Activated naive CD4-positive, alpha-beta T cell treated with anti-CD3 and anti-CD28 coated beads, Interleukin-2, amount 50 U/mL, for 16 hours (primary cell): ENCODE data around the gene SYT9.

ENCODE experiments used
- DNase-seq: peaks from one replicate; pipeline ENCODE4 v3.0.0-alpha.2; 2020

Gene SYT9

DNA sequence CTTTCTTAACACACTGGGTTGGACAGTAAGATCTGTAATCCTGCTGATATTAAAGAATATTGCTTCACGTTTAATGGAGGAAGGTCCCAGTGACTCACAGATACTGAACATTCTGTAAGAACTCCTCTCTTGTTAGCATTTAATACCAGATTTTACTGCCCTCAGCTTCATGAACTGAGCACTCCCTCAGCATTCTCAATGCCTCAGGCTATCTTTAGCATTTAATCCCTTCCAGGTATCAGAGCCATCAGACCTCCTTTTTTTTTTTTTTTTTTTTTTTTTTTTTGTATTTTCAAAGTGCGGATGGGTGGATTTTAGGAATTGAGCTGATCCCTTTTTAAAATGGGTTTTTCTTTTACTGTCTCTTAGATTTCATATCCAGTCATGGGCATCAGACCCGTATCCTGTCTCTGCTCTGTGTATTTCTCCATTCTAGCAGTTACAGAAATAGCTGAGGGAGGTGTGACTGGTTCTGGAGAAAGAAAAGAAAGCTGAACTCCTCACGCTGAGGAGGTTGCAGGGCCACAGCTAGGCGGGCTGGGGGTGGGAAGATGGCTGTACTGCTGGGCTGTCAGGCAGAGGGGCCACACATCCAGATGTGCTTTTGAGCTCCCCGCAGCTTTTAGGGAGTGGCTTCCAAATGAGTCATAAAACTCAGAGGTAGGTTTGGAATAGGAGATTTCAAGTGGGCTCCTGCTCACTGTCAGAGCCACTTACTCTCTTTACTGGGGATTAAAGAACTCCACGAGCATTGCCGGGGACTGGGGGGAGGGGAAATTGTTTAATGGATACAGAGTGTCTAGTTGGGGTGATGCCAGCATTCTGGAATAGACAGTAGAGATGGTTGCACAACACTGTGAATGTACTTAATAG is 97.0 kb downstream of the SYT9 start:
- no peak for DNase-seq

DNA sequence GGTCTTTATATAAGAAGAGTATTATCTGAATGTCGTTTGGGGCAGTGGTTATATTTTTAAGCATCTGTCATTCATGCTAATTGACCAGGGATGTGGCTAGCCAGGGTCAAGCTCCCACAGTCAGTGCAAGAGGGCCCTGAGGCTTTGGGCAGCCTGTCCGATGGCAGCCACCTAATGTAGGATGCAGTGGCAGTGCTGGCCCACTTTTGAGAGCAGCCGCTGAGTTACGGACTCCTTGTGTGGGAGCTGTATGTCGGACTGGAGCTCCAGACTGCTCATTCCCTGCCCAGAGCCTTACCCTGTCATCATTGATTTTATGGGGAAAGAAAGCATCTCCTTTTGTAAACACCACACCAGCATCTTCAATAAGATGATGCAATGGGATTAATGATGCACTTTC is 99.5 kb downstream of the SYT9 start:
- DNase-seq, result no peak

DNA sequence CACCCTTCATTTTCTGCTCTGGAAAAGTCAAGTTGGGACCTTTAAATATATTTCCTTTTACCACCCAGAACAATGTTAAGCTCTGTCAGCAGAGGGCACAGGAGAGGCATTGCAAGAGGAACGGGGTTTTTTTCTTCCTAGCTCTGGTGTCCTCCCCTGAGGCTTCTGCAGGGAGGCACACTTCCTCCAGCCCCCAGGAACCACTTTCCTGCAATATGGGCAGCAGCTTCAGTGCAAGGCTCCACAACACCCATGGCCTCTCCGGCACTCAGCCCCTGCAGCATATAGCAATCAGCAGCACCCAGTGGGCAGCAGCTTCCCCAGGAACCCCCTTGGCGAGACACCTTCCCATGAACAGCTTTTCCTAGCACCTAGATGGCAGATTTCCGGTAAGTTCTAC is 101.4 kb downstream of the SYT9 start:
- DNase-seq, result no peak

DNA sequence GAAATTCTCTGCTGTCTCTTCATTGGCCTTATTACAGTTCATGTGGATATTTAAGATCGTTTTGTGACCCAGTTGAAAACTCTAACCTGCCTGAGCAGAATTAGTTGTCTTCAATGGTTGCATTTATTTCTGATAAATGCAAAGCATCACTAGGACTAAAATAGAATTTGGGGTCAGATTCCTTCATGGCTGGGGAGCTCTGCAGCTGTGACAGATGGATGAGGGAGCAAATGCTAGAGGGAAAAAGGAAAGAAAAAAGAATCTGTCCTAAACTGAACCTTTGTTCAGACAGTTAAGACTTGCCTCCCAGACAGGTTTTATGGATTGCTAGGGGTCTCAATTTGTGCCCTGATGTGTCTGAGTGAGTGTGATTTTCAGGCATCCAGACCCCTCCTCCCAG is 113.0 kb downstream of the SYT9 start:
- no peak for DNase-seq

DNA sequence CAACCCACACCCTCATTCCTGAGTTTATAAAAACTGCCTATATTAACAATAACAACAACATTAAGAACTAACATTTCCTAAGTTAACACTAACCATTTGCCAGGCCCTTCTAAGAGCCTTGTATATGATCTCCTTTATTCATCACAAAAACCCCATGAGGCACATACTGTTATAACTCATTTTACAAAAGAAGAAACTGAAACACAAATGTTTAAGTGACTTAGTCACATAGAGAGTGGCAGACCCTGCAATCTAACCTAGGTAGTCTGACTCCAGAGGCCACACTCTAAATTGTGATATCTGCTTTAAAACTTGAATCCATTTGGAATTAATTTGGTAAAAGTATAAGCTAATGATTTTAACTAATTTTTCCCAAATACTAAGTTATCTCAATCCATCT is 116.1 kb downstream of the SYT9 start:
- no peak for DNase-seq

DNA sequence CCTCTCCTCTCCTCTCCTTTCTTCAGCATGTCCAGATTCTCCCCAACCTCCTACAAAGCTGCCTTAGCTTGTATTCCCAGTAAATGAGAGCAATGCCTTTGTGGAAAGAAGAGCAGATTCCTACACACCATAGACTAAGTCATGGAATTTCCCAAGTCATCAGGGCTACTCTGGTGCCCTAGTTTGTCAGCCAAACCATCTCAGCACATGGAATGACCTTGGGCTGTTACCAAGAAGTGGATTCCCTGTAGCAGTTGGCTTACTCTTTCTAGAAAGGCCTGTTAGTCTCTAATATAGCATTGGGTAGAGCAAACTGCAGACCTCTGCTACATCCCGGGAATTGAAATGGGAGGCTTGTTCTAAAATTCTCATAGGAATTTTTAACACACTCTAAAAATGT is 124.7 kb downstream of the SYT9 start:
- DNase-seq, result no peak

DNA sequence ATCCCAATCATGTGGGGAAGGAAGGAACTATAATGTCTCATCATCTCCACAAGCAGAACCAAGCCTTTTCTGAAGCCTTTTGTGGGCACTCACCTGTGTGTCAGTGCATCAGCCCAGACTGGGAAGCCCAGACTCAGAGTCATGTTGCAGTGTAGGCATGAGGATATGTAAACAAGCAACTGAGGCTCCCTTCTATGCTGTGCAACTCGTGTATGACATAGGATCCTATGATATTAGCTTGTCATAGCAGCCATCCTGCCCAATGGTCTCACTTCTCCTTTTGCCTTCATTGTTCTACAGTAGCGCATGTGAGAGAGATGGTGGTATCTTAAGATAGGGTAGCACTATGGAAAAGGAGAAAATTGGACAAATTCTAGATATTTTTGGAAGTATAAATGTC is 130.2 kb downstream of the SYT9 start:
- no peak for DNase-seq

DNA sequence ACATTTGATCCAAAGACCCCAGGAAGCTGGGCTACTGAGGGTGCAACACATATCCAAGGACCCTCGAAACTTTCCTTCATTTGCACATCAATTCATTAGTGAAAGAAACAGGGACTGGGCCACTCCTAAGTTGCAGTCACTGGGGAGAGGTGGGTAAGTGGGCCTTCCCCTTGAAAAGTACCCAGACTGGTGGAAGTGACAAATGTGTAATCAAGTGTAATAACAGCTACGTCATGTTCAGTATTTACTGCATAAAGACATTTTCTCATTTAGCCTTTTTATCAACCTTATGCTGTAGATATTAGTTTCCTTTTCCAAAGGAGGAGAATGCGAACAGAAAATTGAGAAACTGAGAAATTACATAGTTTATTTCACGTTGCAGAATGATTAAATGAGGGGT is 131.7 kb downstream of the SYT9 start:
- DNase-seq, result no peak

DNA sequence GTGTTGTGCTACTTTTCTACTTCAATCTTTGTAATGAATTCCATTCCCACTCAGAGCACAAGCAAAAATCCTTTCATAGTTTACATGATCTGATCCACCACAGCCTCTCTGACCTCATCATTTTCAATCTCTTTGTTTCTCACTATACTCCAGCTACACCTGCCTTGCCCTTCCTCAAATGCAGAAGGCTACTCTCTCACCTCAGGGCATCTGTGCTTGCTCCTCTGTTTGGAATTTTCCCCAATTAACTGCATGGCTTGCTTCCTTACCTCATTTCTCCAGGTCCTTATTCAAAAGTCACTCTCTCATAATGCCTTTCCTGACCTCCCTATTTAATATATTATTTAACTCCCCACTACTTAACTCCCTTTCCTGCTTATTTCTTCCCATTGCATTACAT is 133.0 kb downstream of the SYT9 start:
- DNase-seq, result no peak

DNA sequence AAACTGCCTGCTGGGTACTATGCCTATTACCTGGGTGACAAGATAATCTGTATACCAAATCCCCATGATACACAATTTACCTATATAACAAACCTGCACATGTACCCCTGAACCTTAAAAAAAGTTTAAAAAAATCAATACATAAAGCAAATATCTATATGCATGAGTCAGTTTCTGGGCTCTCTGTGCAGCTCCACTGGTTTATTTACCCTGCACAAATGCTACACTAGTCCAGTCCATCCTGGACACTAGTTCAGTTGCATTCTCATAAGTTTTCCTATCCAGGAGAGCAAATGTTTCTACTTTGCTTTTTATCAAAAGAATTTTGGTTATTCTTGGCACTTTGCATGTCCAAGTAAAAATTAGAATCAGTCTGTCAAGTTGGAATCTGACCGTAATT is 133.8 kb downstream of the SYT9 start:
- DNase-seq, result no peak

DNA sequence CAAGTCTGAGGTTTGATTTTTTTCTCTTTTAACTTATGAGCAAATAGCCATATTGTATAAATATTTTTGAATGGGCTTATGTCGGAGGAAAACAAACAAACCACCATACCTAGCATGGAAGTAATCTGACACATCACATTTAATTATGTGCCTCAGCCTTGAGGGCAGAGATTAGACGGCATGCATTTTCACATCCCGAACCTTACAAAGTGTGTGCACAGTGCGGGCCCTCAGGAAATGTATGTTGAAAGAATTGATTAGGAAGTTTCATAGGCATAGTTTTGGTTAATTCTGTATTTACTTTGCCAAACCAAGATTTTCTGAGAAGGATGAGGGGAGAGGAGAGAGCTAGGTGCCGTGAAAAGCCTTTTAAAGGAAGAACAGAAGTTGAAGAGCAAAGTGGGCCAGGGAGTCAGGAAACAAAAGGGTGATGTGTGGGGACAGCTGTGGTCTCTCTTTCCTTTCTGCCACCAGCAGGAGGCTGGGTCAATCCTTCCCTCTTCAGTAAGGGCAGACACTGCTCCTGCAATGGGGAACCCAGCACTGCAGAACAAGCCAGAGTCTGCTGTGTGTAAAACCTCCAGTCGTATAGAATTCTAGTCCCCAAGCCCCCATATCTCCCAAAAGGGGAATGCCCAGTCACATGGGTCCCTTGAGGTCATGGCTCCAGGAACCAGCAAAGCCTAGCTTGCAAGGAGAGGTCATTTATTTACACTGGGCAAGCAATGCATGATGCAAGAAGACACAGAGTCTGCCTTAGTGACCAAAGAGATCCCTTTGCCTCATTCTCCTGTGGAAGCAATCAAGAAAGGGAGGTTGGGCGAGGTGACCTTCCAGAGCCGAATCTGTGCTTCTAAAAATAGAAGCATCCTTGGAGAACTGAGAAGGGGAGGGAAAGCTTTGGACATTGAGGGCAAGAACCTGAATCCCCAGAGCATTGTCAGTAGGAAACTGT is 162.5 kb downstream of the SYT9 start:
- DNase-seq, result no peak

DNA sequence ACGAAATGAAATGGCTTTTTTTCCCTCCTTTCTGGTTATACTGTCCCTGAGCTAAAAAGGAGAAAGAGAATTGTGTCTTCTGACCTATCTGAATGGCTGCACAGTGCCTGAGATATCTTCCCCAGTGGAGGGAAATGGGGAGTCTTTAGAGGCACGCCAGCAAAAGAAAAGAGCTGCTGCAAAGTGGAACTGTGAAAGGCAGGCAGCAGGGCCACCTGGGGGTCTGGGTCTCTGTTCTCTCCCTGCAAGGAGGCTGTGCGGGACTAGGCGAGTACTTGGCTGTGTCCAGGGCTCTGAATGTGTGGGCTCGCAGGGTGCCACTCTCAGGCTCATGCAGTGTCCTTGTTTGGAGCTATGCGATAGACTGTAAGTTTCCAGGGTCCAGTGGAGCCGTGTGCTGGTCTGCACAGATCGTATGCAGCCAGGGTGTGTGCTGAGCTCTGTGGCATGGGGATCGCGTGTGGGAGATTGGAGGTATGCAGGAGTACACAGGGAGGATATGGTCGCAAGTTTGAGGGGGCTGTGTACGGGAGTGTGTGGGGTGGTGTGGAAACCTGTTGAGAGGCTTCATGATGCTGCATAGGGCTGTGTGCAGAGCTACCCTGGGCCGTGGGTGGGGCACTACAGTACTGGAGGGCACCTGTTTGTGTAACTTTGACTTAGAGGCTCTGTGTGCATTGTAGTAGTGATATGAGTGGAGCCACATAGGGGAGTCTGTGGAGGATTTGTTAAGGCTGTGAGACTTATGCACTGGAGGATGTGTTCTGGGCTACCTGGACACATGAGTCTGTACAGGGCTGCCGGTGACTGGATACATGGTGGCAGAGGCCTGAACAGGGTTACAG is 163.5 kb downstream of the SYT9 start:
- DNase-seq, result no peak

DNA sequence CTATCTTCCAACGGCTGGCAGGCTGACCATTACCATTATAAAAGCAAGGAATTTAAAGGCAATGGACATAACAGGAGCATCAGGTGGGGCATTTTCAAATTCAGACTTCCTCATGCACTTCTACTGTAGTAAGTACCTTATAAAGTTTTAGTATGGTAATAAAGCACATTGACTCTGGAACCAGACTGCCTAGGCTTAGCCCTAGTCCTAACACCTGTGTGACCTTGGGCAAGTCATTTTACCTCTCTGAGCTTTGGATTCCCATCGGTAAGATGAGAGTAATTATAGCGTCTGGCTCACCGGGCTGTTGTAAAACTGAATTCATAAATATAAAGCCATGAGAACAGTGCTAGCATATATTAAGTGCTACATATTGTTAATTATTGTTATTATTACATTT is 164.4 kb downstream of the SYT9 start:
- no peak for DNase-seq

DNA sequence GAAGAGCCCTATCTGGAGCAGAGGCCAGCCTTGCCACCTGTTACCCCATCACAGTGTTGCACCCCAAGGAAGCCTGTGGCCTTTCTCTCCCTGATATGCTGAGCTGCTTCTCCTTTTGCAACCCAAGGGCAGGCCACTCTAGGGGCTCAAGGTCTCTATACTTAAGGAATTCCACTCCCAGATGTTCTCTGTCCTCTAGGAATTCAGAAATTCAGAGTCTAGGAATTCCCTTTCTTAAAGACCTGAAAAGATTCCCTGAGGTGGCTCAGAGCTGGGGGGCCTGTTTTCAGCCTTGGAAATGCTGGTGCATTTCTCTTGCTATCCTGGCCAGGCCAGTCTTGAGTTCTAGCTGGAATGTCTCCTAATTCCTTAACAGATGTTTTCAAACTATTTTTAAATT is 165.6 kb downstream of the SYT9 start:
- no peak for DNase-seq

DNA sequence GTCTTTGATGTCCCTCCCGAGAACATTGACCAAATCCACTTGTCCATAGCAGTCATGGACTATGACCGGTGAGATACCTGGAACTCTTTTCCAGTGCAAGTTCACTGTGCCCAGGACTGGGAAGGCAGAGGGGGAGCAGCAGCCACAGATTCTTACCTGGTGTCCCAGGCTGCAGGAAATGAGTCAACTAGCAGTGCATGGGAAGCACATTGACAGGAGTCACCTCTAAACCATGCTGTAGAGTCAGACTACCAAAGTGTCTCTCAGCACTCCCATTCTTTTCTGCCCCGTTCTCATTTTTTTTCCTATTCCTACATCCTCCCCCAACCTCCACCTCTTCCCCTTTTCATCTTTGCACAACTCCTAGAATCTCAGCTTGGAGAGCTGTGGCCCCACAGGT is 166.4 kb downstream of the SYT9 start:
- no peak for DNase-seq

DNA sequence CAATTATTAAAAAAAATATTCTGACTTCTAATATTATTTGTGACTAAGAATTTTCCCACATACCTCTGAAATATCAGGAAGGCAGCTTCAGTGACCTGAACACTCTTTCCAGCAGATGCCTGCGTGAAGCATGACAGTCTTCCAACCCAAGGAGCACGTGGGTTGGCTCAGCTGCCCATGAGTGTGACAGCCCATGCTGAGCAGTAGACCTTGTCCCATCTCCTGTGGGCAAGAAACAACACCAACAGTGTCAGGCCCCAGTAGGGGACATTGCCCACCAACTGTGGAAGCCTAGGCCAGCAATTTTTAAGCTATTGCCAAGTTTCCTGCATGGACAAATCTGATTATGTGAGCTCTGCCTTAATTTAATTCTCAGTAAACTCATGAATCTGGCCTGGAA is 167.2 kb downstream of the SYT9 start:
- no peak for DNase-seq

DNA sequence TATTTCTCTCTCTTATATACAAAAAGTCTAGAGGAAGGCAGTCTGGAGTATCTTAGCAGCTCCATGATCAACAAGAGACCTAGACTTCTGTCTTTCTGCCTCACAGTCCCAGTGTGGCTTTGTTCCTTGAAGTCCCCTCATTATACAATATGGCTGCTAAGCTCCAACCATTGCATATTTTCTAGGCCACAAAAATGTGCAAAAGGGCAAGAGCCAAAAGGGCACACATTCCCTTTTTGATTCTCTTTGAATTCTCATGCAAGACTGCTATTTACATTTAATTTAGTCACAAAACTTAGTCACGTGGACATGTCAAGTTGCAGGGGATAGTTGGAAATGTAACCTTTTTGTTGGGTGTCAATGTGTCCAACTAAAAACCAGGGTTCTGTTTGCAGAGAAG is 169.4 kb downstream of the SYT9 start:
- DNase-seq, result no peak

DNA sequence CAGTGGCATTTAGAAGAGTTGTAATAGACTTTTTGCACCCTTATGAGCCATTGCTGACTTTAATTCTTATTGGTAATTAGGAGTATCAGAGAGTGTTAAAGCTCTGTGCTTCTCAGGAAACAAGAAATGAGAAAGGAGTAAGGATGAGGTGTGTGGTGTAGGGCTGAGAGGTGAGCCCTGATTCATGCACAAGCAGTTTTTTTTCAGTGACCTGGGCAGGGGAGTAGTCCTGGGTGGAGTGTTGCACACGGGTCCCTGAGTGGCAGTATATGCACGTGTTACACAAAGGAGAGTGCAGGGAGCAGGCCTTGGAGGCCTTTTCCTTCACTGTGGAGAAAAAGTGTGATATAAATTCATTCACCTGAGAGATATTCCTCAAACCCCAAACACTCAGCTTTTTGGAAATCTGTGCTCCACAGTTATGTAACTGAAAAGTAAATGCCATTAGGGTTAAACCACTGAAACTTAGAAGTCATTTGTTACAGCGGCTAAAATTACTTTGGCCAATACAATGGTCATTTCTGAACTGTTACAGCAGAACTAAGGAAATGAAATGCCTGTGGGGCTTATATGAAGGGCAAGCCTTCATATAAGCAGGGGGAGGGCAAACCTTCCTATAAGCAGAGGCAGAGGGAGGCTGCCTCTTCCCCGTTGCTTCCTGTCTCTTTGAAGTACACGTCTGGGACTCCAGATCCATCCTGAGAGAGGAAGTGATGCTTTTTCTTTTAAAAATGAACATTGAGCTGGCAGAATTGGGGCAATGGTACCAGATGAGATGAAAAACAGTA is 171.0 kb downstream of the SYT9 start:
- no peak for DNase-seq

DNA sequence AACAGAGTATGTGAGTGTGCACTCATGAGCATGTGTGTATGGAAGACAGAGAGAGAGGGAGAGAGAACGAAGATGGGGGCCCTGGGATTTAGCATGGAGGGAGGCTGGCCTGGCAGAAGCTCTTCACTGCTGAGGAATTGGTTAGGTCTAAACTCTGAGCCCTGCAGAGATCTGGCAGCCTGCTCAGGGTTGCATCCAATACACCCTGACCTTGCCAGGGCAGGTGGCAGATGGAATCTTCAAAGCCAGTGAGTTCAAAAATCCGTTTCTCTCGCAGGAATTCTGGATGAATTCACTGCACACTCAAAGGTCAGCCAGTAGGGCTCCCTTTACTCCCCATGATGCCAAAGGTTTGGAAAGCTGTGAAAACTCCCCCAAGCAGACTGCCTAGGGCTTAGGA is 172.2 kb downstream of the SYT9 start:
- DNase-seq, result no peak

DNA sequence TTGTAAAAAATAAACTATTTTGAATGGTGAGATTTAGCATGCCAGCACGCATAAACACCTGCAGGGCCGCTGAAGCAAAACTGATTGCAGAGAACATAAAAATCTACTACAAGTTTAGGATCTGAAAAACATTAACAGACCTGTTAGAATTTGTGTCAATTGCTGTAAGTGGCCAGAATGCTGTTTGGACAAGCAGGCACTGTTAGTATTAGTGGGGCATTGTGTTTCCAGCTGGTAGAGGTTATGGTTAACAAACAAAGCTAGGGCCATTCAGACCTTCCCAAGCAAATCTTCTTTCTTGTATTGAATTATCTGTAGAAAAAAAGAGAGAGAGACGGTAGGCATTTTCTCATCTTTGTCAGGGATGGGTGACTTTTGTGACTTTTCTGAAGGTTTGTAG is 176.0 kb downstream of the SYT9 start:
- no peak for DNase-seq

DNA sequence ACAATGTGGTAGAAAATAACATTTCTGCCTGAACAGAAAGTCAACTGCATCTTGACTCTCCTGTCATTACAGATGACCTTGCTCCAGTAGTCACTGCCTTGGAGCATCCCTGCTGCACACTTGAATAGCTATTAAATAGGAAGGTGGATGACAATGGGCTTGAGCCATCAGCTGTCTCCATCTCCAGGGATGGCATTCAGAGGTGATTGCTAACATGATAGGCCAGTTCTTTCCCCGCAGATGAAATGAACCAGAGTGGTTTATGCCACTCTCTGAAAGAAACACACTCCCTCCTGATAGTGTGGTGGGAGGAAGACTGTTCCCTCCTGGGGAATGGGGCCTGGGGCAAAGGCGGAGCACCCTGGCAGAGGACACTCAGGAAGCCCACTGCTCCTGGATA is 176.5 kb downstream of the SYT9 start:
- no peak for DNase-seq

DNA sequence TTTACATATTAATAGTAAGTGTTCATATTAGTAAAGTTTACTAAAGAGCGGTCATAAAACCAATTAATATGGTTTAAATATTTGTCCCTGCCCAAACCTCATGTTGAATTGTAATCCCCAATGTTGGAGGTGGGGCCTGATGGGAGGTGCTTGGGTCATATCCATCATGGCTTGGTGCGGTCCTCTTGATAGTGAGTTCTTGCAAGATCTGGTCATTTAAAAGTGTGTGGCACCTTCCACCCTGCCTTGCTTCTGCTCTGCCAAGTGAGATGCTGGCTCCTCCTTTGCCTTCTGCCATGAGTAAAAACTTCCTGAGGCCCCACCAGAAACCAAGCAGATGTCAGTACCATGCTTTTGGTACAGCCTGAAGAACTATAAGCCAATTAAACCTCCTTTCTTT is 178.8 kb downstream of the SYT9 start:
- no peak for DNase-seq
